ENCODE data around the gene IL18R1.

Gene IL18R1

DNA sequence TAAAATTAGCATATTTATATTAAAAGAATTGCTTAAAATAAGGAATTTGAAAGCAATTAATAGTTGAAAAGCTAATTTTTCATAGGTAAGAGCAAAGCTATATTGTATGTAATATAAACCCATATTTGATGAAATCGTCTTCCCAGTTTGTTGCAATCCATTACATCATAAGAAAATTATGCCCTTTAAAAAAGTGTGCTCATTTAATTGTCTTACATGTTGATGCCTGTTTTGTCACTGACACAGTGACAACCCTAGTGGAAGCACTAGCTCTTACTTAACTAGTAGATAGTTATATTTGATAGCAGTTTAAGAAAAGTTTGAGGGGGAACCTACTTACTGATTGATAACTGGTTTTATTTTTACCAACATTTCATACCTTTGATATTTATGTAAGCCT lies 37.3 kb downstream of the IL18R1 start:
- DNase-seq: no peak

DNA sequence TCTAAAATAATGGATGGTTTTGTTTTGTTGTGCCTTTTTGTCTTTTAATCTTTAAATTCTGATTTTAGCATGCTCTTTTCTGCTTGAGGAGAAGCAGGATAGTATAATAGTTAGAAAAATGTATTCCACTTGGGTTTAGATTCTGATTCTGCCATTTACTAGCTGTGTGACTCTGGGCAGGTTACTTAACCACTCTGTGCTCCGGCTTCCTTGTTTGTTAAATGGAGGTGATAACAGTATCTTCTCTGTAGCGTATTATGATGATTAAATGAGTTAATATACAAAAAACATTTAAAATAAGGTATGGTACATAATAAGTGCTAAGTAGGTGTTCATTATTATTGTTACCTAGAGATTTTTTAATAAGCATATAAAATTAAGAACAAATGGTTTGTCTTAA lies 40.4 kb downstream of the IL18R1 start:
- no peak for DNase-seq

DNA sequence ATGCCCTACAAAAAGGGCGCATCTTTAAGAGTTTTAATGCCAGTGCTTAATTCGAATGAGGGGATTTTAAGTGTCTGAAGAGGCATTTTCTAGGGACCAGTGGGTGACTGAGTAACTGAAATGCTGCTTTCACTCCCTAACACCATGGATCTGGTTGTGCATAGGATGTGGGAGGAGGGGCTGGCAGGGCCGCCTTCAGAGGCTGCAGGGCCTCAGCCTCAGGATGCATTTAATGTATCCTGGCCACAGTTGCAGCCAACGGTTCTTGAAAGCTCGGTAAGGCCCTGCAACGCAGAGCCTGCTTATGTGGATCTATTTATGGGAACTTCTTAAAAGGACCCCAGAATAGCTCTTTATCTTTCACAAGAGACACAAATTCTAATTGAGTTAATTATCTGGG lies 41.6 kb downstream of the IL18R1 start:
- no peak for DNase-seq

DNA sequence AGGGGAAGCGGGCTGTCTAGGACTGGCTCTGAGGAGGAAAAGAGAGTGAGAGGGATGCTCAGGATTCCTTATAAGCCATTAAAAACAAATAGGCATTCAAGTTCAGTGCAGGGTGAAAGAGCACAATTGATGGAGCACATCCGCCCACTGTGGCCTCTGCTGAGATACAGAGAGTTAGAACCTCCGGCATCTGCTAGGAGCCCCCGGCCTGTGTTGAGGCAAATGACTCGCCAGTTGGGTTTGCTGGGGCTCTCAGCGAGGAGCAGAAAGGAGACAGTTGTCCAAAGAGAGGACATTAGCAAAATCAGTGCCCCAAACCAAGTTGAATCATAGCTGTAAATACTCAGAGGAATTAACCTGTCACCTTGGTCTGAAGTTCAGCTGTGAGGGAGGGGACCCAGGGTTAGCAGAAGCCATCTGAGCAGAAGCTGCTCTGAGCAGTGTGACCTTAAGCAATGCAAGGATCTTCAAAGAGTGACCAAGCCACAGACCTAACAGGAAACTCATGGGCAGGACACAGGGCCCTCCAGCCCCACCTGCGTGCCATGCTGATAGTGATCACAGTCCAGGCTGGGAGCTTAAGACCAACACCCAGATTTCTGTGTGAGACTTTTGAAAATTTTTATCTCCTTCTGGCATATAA lies 44.0 kb downstream of the IL18R1 start:
- DNase-seq: no peak

DNA sequence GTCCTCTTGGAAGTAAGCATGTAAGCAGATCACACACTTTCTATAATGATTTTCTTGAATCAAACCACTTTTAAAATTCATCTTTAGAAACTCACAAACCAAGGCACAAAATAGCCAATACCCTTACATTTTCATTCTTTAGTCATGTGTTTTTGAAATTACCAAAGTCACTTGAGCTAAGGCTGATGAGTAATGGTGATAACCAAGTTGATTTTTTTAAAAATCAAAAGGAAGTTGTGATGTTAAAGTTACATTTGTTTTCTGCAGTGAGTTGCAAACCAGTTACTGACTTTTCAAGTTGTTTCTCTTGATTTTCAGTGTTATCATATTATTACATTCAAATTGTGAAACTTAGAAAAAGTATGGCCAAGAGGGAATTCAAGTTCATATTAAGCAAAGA lies 45.9 kb downstream of the IL18R1 start:
- no peak for DNase-seq

DNA sequence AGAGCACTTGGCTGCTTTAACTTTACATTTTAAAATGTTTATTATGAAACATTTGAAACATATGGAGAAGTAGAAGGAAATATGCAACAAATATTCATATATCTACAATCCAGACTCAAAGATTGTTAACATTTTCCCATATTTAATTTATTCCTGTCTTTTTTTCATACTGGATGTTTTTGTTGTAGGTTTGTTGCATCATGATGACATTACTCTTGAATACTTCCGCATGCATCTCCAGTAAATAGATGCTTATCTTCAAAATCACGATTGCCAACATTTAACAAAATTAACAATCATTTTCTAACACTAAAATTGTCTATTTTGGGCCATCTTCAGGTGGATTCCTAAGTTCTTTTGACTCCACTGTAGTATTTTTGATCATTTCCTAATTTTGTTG lies 46.3 kb downstream of the IL18R1 start:
- no peak for DNase-seq

DNA sequence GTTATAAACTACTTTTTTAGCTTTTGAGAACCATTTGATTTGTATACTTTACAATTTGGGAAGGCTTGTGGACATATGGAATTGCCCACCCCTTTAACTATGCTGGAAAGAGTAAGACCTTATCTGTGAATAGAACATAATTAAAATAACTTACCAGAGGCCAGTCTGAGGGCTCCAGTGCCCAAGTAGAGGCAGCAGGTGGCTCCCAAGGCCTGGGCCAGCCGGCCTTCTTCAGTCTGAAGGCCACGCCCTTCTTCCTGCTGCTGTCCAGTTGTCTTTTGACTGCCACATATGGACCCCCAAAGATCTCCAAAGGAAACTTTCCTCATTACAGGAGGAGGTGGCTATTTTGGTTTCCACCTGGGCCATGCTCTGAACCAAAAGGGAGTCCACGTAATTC lies 55.4 kb downstream of the IL18R1 start:
- DNase-seq: no peak

DNA sequence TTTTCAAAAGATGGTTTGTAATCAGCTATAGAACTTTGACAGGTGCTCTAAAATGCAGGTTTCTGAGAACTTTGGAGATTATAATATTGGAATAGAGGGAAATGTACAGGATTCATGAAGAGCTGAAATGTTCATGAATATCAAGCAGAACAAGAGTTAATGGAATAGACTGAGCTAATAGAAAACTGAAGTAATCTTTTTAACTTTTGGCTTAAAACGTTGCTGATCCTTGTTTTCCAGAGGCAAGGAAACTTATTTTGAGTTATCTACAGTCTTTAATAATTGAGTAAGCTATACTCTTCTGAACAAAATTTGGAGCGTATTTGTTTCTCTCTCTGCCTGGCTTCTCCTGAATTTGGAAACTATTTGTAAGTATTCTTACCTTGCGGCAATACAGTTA lies 56.6 kb downstream of the IL18R1 start:
- no peak for DNase-seq

DNA sequence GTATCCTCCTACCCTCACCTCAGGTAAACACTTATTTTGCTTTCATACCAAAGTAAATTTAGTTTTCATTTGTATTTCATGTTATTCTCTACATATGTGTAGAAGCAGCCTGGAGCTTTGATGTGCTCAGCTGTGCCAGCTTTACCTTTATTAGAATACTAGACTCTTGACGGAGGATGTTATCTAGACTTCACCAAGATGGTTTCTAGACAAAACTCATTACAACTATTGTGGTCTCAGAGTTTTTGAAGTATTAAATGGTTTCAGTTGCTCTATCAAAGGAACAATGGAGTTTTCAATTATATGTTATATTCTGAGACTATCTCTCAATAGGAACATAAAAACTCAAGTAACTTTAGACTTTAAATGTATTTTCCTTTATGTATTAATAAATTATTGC lies 62.4 kb downstream of the IL18R1 start:
- no peak for DNase-seq

DNA sequence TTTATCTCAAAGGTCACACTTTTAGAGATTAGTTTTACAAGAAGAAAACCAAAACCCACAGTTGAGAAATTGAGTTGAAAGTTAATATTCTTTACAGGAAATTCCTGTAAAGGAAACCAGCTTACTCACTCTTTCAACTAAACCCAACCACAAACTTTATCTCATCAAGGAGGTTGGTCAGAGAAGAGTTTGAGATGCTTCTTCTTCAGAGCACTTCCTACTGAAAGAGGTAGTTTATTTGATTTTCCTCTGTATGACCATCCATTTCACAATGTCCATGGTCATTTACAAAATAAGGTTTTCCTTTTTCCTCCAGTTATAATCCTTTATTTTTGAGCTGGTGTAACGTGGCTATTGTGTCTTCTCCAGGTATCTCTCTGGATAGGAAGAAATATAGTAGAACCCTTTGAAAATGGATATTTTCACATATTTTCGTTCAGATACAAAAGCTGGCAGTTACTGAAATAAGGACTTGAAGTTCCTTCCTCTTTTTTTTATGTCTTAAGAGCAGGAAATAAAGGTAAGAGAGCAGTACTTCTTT lies 62.9 kb downstream of the IL18R1 start:
- DNase-seq: no peak

DNA sequence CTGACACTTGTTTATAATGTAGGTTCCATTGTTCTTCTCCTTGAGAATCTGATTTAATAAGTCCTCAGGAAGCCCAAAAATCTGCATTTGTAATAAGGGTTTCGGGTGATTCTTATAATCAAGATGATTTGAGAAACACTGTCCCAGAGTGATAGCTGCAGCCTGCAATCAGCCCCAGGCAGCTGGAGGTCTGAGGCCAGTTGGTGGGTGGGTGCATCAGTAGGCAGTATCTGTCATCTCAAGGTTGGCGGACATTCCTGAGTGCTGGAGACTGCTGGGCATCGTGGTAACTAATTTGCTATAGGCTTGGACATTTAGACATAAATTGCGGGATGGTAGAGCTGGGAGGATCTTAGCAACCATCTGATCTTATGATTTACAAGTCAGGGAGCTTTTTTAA lies 64.7 kb downstream of the IL18R1 start:
- DNase-seq: no peak

DNA sequence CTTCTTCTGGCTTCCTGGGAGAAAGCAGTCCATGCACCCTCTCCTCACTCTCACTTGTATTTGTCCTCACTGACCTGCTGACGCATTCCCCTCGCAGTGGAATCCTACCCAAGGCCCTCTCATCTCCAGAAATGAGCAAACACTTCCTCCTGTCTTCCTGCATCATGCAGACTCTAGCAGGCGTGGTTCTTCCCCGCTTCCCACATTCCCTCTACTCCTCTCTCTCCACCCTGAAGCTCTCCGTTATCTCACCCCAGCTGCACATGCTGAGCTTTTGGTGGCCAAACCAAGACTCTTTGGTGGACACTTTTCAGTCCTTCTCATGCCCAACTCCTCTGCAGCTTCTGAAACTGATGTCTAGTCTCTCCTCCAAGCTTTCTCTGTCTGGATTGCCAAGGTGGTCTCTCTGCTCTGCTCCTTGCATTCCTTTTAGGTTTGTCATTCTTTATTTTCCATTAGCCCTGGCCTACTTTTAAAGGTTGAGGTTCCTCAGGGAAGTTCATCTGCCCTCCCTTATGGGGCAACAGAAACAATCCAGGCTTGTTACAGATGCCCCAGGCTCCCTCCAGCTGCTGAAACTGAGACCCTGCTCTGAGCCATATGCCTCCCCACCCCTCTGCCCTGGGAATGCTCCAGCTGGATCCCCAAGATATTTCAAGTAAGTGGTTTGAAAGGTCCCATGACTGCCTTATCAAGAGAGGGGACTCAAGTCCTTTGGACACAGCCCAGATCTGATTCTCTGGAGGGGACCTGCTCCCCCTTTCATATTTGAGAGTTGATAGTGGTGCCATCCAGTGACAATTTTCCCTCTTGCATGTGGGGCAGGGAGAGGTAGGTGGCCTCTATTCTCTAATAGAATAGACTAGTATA lies 66.5 kb downstream of the IL18R1 start:
- no peak for DNase-seq

DNA sequence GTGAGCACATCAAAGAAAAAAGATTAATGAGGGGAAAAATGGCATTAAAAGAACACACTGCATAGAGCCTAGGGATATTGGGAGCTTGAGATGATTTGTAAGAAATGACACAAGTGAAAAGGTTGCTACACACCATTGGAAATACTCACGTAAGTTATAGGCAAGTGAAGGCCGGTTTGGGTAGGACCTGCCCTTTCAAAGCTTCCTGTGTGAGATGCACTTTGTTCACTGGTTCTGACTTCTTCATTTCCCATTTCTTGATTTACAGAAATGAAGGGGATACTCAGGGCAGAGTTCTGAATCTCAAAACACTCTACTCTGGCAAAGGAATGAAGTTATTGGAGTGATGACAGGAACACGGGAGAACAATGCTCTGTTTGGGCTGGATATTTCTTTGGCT lies 67.3 kb downstream of the IL18R1 start, which contains the start of gene IL18RAP:
Gene IL18RAP, plus strand, starts transcription at position 251 of the 400 bp plus-strand sequence. Its CDS starts 118 bp downstream, at position 369.
- no peak for DNase-seq

DNA sequence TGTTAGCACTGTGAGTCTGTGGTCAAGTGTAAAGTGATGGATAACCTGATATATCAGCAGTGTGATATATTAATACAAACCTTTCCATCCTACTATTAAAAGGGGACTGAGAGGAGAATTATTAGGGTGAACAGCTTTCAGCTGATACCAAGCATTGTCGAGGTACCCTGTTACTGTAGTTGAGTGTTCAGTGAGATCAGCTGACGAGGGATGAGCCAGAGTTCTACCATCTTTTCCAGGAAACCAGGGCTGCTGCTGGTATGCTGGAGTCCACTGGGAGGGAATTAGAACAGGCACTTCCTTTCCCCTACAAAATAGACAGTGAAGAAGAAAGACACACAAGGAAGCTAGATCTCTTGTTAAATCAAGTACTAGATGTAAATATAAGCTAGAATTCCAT lies 67.8 kb downstream of the IL18R1 start:
- DNase-seq: no peak

DNA sequence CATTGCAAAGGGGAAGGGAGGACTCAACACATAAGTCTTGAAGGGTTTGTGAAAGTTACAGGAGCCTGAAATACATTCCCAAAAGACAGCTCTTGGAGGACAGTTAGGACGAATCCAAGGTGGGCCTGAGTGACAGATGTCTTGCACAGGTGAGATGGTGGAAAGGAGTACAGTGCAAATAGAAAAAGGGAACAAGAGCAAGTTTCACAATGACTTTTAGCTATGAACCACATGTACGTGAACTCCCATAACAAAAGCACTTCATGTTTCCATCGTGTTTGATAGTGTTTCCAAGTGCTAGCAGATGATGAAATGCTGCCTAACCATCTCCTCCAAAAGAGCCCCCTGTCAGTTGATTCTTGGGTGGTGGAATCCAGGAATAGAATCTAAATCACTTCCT lies 69.2 kb downstream of the IL18R1 start:
- no peak for DNase-seq

DNA sequence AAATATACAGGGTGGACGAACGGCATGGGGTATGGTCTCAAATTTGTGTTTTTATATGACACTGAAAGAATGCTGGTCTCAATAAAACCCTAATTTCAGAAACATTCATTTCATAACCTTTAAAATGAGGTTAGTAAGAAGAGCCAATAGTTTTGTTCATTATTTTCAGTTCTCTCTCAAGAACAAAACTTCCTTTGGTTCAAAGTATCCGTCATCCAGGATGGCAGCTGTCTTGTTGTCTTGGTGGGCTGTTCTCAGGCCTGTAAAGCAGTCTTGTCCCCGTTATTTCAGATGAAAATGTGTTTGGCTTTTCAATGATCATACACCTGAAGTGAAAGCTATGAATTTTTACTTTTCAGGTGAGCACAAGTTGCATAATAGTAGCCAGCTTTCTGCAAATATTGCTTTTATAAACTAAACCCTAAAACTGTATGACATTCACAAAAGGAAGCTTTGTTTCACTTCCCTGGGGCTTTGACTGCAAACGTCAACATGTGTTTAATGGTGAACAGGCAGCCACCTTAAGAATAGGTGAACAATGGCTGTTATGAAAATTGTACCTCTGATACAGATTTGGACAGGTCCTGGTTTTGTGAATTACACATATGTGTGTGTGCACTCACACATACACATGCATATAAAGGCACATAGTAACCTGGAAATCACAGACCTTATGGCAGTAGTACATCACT lies 70.0 kb downstream of the IL18R1 start:
- DNase-seq: no peak

DNA sequence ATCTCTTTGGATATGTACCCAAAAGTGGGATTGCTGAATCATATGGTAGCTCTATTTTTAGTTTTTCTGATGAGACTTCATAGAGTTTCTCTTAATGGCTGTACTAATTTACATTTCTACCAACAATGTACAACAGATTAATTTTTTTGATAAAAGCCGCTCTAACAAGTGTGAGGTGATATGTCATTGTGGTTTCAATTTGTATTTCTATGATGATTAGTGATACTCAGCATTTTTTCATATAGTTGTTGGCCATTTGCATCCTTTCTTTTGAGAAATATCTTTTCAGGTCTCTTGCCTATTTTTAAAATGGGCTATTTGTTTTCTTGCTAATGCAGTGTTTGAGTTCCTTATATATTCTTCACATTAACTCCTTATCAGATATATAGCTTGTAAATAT lies 71.7 kb downstream of the IL18R1 start:
- DNase-seq: no peak

DNA sequence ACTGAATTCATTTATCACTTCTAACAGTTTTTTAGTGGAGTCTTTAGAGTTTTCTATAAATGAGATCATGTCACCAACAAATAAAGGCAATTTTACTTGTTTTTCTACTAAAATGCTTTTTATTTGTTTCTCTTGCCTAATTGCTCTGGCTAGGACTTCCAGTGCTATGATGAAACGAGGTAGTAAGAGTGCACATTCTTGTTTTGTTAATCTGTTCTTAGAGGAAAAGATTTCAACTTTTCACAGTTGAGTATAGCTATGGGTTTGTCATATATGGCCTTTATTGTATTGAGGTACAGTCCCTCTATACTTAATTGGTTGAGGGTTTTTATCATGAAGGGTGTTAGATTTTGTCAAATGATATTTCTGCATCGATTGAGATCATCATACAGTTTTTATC lies 73.0 kb downstream of the IL18R1 start:
- no peak for DNase-seq

DNA sequence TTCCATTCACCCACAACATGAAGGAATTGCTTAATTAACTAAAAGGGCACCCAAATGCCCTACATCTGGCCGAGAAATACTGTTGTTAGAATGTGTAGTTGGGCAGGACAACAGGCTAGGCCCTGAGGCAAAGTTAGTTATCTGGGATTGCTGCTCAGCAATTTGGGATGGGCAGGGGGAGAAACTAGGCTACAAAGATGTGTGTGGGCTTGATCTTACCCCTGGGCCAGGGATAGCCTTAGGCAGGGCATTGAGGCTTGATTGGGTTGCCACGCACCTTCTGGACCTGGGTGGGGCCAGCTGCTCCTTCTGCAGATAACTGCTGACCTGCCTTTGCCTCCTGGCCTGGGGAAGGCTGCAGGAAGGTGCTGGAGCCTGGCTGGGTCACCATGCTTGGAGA lies 76.8 kb downstream of the IL18R1 start:
- DNase-seq: no peak

DNA sequence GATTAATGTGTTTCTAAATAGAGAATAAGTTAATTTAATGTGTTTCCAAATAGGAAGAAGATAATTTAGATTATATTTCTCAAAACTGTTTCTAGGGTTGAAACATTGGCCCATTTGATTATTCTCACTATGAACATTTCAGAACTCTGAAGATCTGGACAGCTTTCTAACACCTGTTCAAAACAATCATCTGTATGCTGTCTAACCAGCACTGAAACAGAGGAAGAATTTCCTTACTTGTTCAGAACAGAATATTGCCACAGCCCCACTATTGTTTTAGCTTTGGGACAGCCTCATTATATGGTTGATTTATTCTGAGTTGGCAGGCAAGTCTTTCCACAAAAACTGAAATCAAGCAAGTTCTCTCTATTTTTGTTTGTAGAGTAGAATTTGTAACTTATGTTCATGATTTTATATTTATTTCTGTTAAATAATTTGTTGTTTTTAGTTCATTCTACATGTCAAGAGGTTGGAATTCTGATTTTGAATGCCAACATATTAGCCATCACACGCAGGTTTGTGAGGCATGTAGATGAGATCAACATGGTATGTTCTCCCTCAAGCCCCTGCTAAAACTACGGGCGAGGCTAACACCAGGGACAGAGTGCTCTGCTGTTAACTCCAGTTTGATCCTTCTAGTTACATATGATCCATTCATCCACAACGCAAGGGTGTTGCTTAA lies 78.5 kb downstream of the IL18R1 start:
- DNase-seq: no peak

DNA sequence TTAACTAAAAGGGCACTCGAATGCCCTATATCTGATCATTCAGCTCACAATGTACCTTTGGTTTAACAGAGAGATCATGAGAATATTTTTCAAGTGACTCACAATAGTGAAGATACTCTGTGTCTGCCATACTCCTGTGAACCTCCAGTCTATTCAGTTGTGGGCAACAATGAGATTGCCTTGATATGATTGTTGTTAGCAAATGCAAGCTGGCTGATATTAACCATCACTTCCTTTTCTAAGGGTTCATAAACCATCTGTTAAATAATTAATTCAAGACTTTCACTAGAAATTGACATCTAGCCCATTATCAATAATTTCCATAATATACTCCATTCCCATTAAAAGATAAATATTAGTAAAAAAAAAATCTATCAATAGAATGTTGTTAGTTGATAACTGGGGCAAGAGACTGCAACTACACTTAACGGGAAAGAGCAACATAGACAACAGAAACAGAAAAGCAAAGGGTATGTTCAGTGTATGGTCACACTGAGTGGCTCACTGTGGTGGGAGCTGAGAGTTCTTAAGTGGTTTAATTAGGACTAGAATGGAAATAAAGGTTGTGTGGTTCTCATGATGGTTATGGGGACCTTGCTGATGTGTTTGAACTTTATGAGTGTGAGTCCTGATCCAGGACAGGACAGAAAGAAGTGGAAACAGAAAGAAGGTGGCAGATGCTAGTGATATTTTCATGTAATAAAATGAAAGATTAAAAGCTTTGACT lies 79.2 kb downstream of the IL18R1 start:
- DNase-seq: no peak

DNA sequence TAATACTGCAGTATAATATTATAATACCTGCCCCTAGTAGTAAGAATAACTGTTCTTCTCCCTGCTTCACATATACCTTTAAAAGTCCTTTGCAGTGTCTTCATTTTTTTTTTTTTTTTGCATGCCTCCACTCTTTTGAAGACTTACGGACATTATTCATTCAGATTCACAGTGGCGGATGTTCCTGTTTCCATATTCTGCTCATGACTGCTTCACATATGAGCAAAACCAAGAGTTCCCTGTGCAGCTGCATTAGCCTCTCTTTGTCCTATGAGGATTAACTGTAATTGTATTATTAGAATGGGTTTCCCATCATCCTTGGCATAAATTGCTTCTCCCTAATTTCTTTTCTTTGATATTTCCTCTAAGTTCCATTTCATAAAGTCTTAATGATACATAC lies 80.1 kb downstream of the IL18R1 start:
- no peak for DNase-seq

Measured in fibroblast of skin of right quadriceps (primary cell).